HepG2 (cell line): ENCODE measurements around the gene LYST. TPM values are rescaled to one million over a fixed set of nuclear protein-coding genes. Genes with fewer than 3 reads are reported as not detected.

Experiments used
- CCAR2 ChIP-seq: fragments of 200-400 bp; formaldehyde crosslinking; optimal IDR thresholded peaks from 2 replicates; pipeline ENCODE3; 2018; ENCODE audit warnings: low read depth, mild to moderate bottlenecking, low read length, moderate library complexity
- CEBPB ChIP-seq: IDR thresholded peaks from 2 replicates; pipeline ENCODE4 v1.6.1; 2011; ENCODE audit warnings: low read depth, low read length, improper control_type of control experiment, borderline replicate concordance
- FOXK1 ChIP-seq: sonication (generic); formaldehyde crosslinking; IDR thresholded peaks from 2 replicates; pipeline ENCODE4 v1.4.0; 2020; ENCODE audit warnings: low read depth, missing genetic modification reagents, borderline replicate concordance
- HNRNPL ChIP-seq: fragments of 200-400 bp; formaldehyde crosslinking; IDR thresholded peaks from 2 replicates; pipeline ENCODE4 v1.6.1; 2017; ENCODE audit warnings: mild to moderate bottlenecking, low read depth, low read length
- ISL2 ChIP-seq: sonication (generic); formaldehyde crosslinking; IDR thresholded peaks from 2 replicates; pipeline ENCODE4 v1.5.0; 2020; ENCODE audit warnings: missing genetic modification reagents
- SMYD3 ChIP-seq: sonication (generic); formaldehyde crosslinking; IDR thresholded peaks from 2 replicates; pipeline ENCODE4 v1.8.1; 2023; ENCODE audit warnings: mild to moderate bottlenecking, missing genetic modification reagents
- SRSF9 ChIP-seq: fragments of 200-400 bp; formaldehyde crosslinking; IDR thresholded peaks from 2 replicates; pipeline ENCODE4 v1.6.1; 2018; ENCODE audit warnings: borderline replicate concordance, mild to moderate bottlenecking, low read depth, low read length; ENCODE audit not compliant: insufficient read depth, poor library complexity, severe bottlenecking
- TBX3 ChIP-seq: fragments of 450-650 bp; IDR thresholded peaks from 2 replicates; pipeline ENCODE4 v1.6.1; 2017; ENCODE audit warnings: antibody characterized with exemption, mild to moderate bottlenecking, inconsistent platforms, borderline replicate concordance
- THAP7 ChIP-seq: sonication (generic); formaldehyde crosslinking; IDR thresholded peaks from 2 replicates; pipeline ENCODE4 v1.8.1; 2023; ENCODE audit warnings: mild to moderate bottlenecking, missing genetic modification reagents
- ZBED4 ChIP-seq: sonication (generic); formaldehyde crosslinking; IDR thresholded peaks from 2 replicates; pipeline ENCODE4 v1.4.0; 2020; ENCODE audit warnings: missing genetic modification reagents, borderline replicate concordance
- ZFP36 ChIP-seq: fragments of 150-350 bp; IDR thresholded peaks from 2 replicates; pipeline ENCODE4 v1.6.1; 2018; ENCODE audit warnings: borderline replicate concordance, low read length, low read depth; ENCODE audit not compliant: partially characterized antibody
- ZNF138 ChIP-seq: sonication (generic); formaldehyde crosslinking; IDR thresholded peaks from 2 replicates; pipeline ENCODE4 v1.5.0; 2020; ENCODE audit warnings: mild to moderate bottlenecking, low read depth, missing genetic modification reagents
- ZNF24 ChIP-seq: fragments of 450-650 bp; IDR thresholded peaks from 2 replicates; pipeline ENCODE4 v1.6.1; 2017; ENCODE audit warnings: antibody characterized with exemption, mild to moderate bottlenecking
- ZNF263 ChIP-seq: sonication (generic); formaldehyde crosslinking; IDR thresholded peaks from 2 replicates; pipeline ENCODE4 v1.4.0; 2020; ENCODE audit warnings: missing genetic modification reagents
- ZNF343 ChIP-seq: sonication (generic); formaldehyde crosslinking; IDR thresholded peaks from 2 replicates; pipeline ENCODE4 v1.4.0; 2020; ENCODE audit warnings: mild to moderate bottlenecking, missing genetic modification reagents
- ZNF569 ChIP-seq: sonication (generic); formaldehyde crosslinking; IDR thresholded peaks from 2 replicates; pipeline ENCODE4 v1.5.0; 2020; ENCODE audit warnings: mild to moderate bottlenecking, missing genetic modification reagents, moderate library complexity, borderline replicate concordance
- ZNF614 ChIP-seq: IDR thresholded peaks from 2 replicates; pipeline ENCODE4 v1.6.1; 2018; ENCODE audit warnings: missing biosample characterization, missing genetic modification reagents, inconsistent platforms, borderline replicate concordance
- polyA plus RNA-seq, 8 experiments: library from polyadenylated mRNA; depleted of rRNA in 3 of 8; stranded (reverse) in 7 of 8; unstranded in 1 of 8; fragments of >200 nt; fragmentation: Illumina TruSeq in 4 of 8; extraction: Trizol in 4 of 8; gene quantifications; 2 replicates each; pipeline versions ENCODE4 v1.2.1 to v1.2.3, GENCODE V29; 2011 to 2016; ENCODE audit warnings: low read depth in 4 of 8, missing spikeins in 1 of 8, mixed read lengths in 1 of 8; ENCODE audit not compliant: insufficient read depth in 1 of 8
- total RNA-seq, 5 experiments: library from RNA; depleted of rRNA; stranded (reverse); fragments of >200 nt; fragmentation: Illumina TruSeq; extraction: Trizol; gene quantifications; 2 replicates each; pipeline ENCODE4 v1.2.3, GENCODE V29; 2016; ENCODE audit warnings: low read depth in 1 of 5
- TF ChIP-seq, protein P1 (sequence below): sonication (generic); formaldehyde crosslinking; IDR thresholded peaks from 2 replicates; pipeline ENCODE4 v1.4.0; 2020; ENCODE audit warnings: missing genetic modification reagents, borderline replicate concordance
- TF ChIP-seq, protein P2 (sequence below): sonication (generic); formaldehyde crosslinking; IDR thresholded peaks from 2 replicates; pipeline ENCODE4 v1.5.1; 2020; ENCODE audit warnings: missing genetic modification reagents, mild to moderate bottlenecking, borderline replicate concordance

LYST gene
- total and polyA plus RNA-seq, 2 of the 13 experiments (the other 11 are each of a cell fraction or from before 2014, with no cell fraction given): 0.91 to 2.5 TPM

GRCh38 chr1:235866205-235866912, at the start of gene LYST (continued):
- TF ChIP-seq ZNF138 (CRISPR knock-in tag) (no peak), SRSF9 (no peak), TBX3 (no peak), ZNF263 (CRISPR knock-in tag) (no peak), SMYD3 (CRISPR knock-in tag) (no peak), CCAR2 (no peak), THAP7 (CRISPR knock-in tag) (no peak), ISL2 (CRISPR knock-in tag) (no peak), FOXK1 (no peak), CEBPB (no peak), ZNF343 (CRISPR knock-in tag) (no peak), ZBED4 (CRISPR knock-in tag) (peak; percentile 1; the same call in 1 of the 2 replicates), ZNF614 (CRISPR knock-in tag) (no peak), ZFP36 (no peak), ZNF569 (CRISPR knock-in tag) (no peak), HNRNPL (no peak), ZNF24 (no peak)
- TF ChIP-seq, protein P1, sequence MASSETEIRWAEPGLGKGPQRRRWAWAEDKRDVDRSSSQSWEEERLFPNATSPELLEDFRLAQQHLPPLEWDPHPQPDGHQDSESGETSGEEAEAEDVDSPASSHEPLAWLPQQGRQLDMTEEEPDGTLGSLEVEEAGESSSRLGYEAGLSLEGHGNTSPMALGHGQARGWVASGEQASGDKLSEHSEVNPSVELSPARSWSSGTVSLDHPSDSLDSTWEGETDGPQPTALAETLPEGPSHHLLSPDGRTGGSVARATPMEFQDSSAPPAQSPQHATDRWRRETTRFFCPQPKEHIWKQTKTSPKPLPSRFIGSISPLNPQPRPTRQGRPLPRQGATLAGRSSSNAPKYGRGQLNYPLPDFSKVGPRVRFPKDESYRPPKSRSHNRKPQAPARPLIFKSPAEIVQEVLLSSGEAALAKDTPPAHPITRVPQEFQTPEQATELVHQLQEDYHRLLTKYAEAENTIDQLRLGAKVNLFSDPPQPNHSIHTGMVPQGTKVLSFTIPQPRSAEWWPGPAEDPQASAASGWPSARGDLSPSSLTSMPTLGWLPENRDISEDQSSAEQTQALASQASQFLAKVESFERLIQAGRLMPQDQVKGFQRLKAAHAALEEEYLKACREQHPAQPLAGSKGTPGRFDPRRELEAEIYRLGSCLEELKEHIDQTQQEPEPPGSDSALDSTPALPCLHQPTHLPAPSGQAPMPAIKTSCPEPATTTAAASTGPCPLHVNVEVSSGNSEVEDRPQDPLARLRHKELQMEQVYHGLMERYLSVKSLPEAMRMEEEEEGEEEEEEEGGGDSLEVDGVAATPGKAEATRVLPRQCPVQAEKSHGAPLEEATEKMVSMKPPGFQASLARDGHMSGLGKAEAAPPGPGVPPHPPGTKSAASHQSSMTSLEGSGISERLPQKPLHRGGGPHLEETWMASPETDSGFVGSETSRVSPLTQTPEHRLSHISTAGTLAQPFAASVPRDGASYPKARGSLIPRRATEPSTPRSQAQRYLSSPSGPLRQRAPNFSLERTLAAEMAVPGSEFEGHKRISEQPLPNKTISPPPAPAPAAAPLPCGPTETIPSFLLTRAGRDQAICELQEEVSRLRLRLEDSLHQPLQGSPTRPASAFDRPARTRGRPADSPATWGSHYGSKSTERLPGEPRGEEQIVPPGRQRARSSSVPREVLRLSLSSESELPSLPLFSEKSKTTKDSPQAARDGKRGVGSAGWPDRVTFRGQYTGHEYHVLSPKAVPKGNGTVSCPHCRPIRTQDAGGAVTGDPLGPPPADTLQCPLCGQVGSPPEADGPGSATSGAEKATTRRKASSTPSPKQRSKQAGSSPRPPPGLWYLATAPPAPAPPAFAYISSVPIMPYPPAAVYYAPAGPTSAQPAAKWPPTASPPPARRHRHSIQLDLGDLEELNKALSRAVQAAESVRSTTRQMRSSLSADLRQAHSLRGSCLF (CRISPR knock-in tag): no peak
- TF ChIP-seq, protein P2, sequence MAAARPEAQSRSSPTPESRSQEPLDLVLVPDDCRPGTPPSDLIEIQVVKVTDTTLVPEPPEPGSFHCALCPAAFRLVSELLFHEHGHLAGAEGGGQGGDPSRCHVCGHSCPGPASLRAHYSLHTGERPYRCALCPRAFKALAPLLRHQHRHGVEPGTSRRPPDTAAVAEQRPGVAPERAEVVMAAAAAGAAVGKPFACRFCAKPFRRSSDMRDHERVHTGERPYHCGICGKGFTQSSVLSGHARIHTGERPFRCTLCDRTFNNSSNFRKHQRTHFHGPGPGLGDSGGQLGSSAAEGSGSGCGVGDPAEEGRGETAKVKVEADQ: no peak
